Adrenal gland (tissue), 12 donors: ENCODE results near the gene CYFIP1. TPM values are rescaled to one million over a fixed set of nuclear protein-coding genes. Genes with fewer than 3 reads are reported as not detected.

Source experiments
- DNase-seq, 7 donors: peaks; one replicate each; pipeline ENCODE4 v3.0.0-alpha.2; 2019 to 2020
- H3K27ac ChIP-seq, 5 donors: fragments of 200-600 bp; sonication (generic) in 4 of 5; 1 replicate in 3 of 5; 2 replicates in 2 of 5; pipeline versions ENCODE4 v1.5.1 to v1.8.0; 2016 to 2020; ENCODE audit warnings: mild to moderate bottlenecking in 1 of 5
- H3K27me3 ChIP-seq: fragments of 200-600 bp; 2 replicates; pipeline ENCODE4 v1.8.0; 2021
- H3K36me3 ChIP-seq, 2 donors: fragments of 200-600 bp; replicated peaks in 1 of 2; 1 replicate in 1 of 2; 2 replicates in 1 of 2; pipeline versions ENCODE4 v1.5.1 to v1.8.0; 2018 to 2022
- H3K4me1 ChIP-seq, 2 donors: fragments of 200-600 bp; replicated peaks in 1 of 2; 1 replicate in 1 of 2; 2 replicates in 1 of 2; pipeline versions ENCODE4 v1.5.1 to v1.8.0; 2018 to 2021
- H3K4me3 ChIP-seq, 4 donors: fragments of 200-600 bp; sonication (generic) in 3 of 4; one replicate each; pipeline ENCODE4 v1.5.1; 2016 to 2018
- H3K9me3 ChIP-seq, 3 donors: fragments of 200-600 bp; sonication (generic) in 1 of 3; replicated peaks in 1 of 3; 1 replicate in 2 of 3; 2 replicates in 1 of 3; pipeline versions ENCODE4 v1.5.1 to v1.8.0; 2016 to 2021
- POLR2A ChIP-seq, 2 donors: fragments of 450-650 bp; IDR thresholded peaks; one replicate each; pipeline ENCODE4 v1.6.1; 2017; ENCODE audit warnings: antibody characterized with exemption in 2 of 2, mild to moderate bottlenecking in 2 of 2, moderate library complexity in 1 of 2
- WGBS, 4 donors: extraction: QIAGEN DNeasy Blood & Tissue Kit in 2 of 4; methylation state at CpG; one replicate each; pipeline versions ENCODE4 v1.1.5 to v1.1.7; 2013 to 2017; 5-methylcytosine and 5-hydroxymethylcytosine counted together
- intact Hi-C, 2 donors: fragments of 100-400 bp; cut with DNase I; formaldehyde crosslinking; loops; one replicate each; pipeline versions ENCODE4 v1.14.1 to v1.15.0; 2022 to 2023
- polyA plus RNA-seq, 3 donors: library from polyadenylated mRNA; stranded (reverse); fragments of 200-250 nt in 2 of 3; fragments of 350-450 nt in 1 of 3; fragmentation: Illumina TruSeq in 1 of 3; extraction: RNeasy Lipid Tissue Mini Kit (QIAGEN cat#74804) in 1 of 3; gene quantifications; one replicate each; pipeline ENCODE4 v1.2.3, GENCODE V29; 2013 to 2014
- total RNA-seq, 9 donors: library from RNA; depleted of rRNA in 4 of 9; stranded (reverse); fragments of >200 nt in 4 of 9; fragments of 120-200 nt in 1 of 9; fragmentation: NEBNext Ultra II Directional in 1 of 9; extraction: Animal tissue kit (Norgen Biotek cat#: 25700) in 1 of 9; gene quantifications; one replicate each; pipeline versions ENCODE4 v1.1.0 to v1.2.4, GENCODE V29; 2013 to 2023
- TF ChIP-seq, protein P1 (sequence below), 6 experiments: fragments of 450-650 bp in 4 of 6; fragments of 200-600 bp in 2 of 6; sonication (generic) in 1 of 6; IDR thresholded peaks; 1 replicate in 5 of 6; 2 replicates in 1 of 6; pipeline versions ENCODE4 v1.5.1 to v1.8.0; 2016 to 2021; ENCODE audit warnings: antibody characterized with exemption in 6 of 6, mild to moderate bottlenecking in 2 of 6, moderate library complexity in 1 of 6
- donor health status: healthy with polysubstance abuse.
- donor health status: Bipolar disorder and iron deficiency.
- donor health status: DM: yes; HTN: yes; CAD: no.
- donor health status: DM: no; HTN: no; CAD: no.
- donor health status: DM: no; HTN: no; CAD: no.
- donor health status: DM: yes; HTN: yes; CAD: no.

CYFIP1 gene
- total and polyA plus RNA-seq, 12 donors = 21.2 to 124 (median 85.0) TPM

GRCh38 chr15:22954798-22955543 lies 25.2 kb downstream of the CYFIP1 start:
- 74 to 86% (median 81%) methylated on average over 6 to 14 of the region's 14 CpGs for WGBS, 4 donors
- H3K27ac ChIP-seq = peak overlapping the region in 1 of 5 donors; percentile 6
- no peaks in the 10 kb centered on the region for H3K9me3 ChIP-seq
- TF ChIP-seq, protein P1, sequence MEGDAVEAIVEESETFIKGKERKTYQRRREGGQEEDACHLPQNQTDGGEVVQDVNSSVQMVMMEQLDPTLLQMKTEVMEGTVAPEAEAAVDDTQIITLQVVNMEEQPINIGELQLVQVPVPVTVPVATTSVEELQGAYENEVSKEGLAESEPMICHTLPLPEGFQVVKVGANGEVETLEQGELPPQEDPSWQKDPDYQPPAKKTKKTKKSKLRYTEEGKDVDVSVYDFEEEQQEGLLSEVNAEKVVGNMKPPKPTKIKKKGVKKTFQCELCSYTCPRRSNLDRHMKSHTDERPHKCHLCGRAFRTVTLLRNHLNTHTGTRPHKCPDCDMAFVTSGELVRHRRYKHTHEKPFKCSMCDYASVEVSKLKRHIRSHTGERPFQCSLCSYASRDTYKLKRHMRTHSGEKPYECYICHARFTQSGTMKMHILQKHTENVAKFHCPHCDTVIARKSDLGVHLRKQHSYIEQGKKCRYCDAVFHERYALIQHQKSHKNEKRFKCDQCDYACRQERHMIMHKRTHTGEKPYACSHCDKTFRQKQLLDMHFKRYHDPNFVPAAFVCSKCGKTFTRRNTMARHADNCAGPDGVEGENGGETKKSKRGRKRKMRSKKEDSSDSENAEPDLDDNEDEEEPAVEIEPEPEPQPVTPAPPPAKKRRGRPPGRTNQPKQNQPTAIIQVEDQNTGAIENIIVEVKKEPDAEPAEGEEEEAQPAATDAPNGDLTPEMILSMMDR (IDR thresholded peaks at IDR 0.05) = no peak
- no peak for TF ChIP-seq POLR2A (IDR thresholded peaks at IDR 0.05)
- H3K4me1 ChIP-seq = peaks cover 9 to 64% of the 10 kb centered on the region in 2 donors
- no peak for DNase-seq
- no peak overlapping the region for H3K4me3 ChIP-seq
- no peaks in the 10 kb centered on the region for H3K36me3 ChIP-seq
- H3K27me3 ChIP-seq = no peaks in the 10 kb centered on the region
- intact Hi-C loops = no loop called here

DNA sequence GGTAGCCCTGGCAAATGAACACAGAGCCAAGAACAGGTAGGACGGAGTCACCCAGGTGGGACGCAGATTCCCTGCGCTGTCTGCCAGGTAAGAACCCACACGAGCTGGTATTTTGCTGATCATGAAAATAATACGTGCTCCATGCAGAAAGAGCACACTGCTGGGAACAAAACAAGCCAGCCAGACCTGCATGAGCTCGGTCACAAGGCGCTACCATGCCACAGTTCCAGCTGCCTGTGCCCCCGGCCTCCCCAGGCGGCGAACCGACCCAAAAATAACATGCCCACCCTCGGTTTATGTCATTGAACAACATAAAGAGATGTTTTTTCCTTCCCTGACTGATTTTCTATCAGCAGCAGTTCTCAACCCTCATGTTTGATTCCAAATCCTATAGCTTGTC lies 25.8 kb downstream of the CYFIP1 start:
- no peak for DNase-seq
- Histone ChIP-seq H3K4me3 (no peak overlapping the region), H3K36me3 (no peaks in the 10 kb centered on the region), H3K27ac (no peak overlapping the region), H3K4me1 (peaks cover 14 to 64% of the 10 kb centered on the region in 2 donors), H3K9me3 (no peaks in the 10 kb centered on the region), H3K27me3 (no peaks in the 10 kb centered on the region)
- intact Hi-C loops = no loop called here
- TF ChIP-seq, protein P1 (IDR thresholded peaks at IDR 0.05) = no peak
- no peak for TF ChIP-seq POLR2A (IDR thresholded peaks at IDR 0.05)
- 84 to 88% (median 87%) methylated on average over 12 of the region's 12 CpGs for WGBS, 4 donors

- Histone ChIP-seq H3K4me1 (peaks cover 15 to 75% of the 10 kb centered on the region in 2 donors), H3K4me3 (no peak overlapping the region), H3K27ac (peak overlapping the region in 2 of 5 donors; percentile 30 to 34), H3K36me3 (no peaks in the 10 kb centered on the region), H3K9me3 (no peaks in the 10 kb centered on the region), H3K27me3 (no peaks in the 10 kb centered on the region)
- intact Hi-C loops = no loop called here
- no peak for TF ChIP-seq POLR2A (IDR thresholded peaks at IDR 0.05)
- TF ChIP-seq, protein P1 (IDR thresholded peaks at IDR 0.05) = no peak
- no peak for DNase-seq
- WGBS, 4 donors = 58 to 80% (median 69%) methylated on average over 19 to 21 of the region's 21 CpGs
These were observed 27.2 kb downstream of the CYFIP1 start for GRCh38 chr15:22952796-22953579.
